HepG2 (cell line): ENCODE data around the gene EPHA3. TPM values are rescaled to one million over a fixed set of nuclear protein-coding genes. Genes with fewer than 3 reads are reported as not detected.

Source experiments
- ATAC-seq: fragments of 200-7000 bp; cut with Tn5 transposase; 3 replicates; pipeline ENCODE4 v1.9.1; 2020; ENCODE audit warnings: mild to moderate bottlenecking, moderate library complexity
- BruUV-seq: library from RNA; stranded (reverse); fragments of 400-500 nt; replicated peaks from 2 replicates; lab custom pipeline; 2021; lab: Mats Ljungman, UMichigan
- CTCF ChIA-PET: fragments of 300-600 bp; formaldehyde crosslinking; extraction: SDS; loops from one replicate; lab custom pipeline; 2021; ENCODE audit warnings: low total read pairs, inconsistent platforms, low intra/inter-chr PET ratio; lab: Yijun Ruan, JAX
- POLR2A ChIA-PET: fragments of 350-600 bp; sonication (Branson Sonifier 250); formaldehyde crosslinking; loops from one replicate; lab custom pipeline; 2020; ENCODE audit warnings: antibody characterized with exemption, inconsistent platforms; lab: Yijun Ruan, JAX
- DNase-seq: peaks from one replicate; pipeline ENCODE4 v3.0.0-alpha.2; 2015; ENCODE audit warnings: low spot score
- FAIRE-seq: peaks from 3 replicates; lab custom pipeline; 2011; peaks lifted over from hg19 to GRCh38; lab: Jason Lieb, UNC
- H2AFZ ChIP-seq: one replicate; pipeline ENCODE4 v1.6.1; 2011; ENCODE audit warnings: low read length, inconsistent platforms
- H3K27ac ChIP-seq: fragments of 300-600 bp; 3 replicates; pipeline ENCODE4 v1.8.0; 2011; ENCODE audit warnings: mixed run types, mild to moderate bottlenecking, mixed read lengths, low read length, inconsistent platforms; ENCODE audit not compliant: insufficient read depth; ENCODE audit errors: extremely low read length
- H3K27me3 ChIP-seq, 2 experiments: fragments of 200-600 bp in 1 of 2; 2 replicates in 1 of 2; 3 replicates in 1 of 2; pipeline versions ENCODE4 v1.6.0 to v1.8.0; 2011; ENCODE audit warnings: low read length in 2 of 2, mild to moderate bottlenecking in 2 of 2, moderate library complexity in 2 of 2, inconsistent platforms in 1 of 2; ENCODE audit not compliant: insufficient read depth in 2 of 2, control insufficient read depth in 1 of 2
- H3K36me3 ChIP-seq, 2 experiments: fragments of 200-600 bp in 1 of 2; replicated peaks in 1 of 2; 2 replicates in 1 of 2; 3 replicates in 1 of 2; pipeline versions ENCODE4 v1.5.1 to v1.8.0; 2011; ENCODE audit warnings: low read length in 2 of 2, inconsistent platforms in 1 of 2; ENCODE audit not compliant: insufficient read depth in 2 of 2, control insufficient read depth in 1 of 2
- H3K4me1 ChIP-seq: 2 replicates; pipeline ENCODE4 v1.5.1; 2012; ENCODE audit warnings: low read length, inconsistent platforms; ENCODE audit not compliant: insufficient read depth
- H3K4me2 ChIP-seq: 2 replicates; pipeline ENCODE4 v1.6.0; 2011; ENCODE audit warnings: low read depth, low read length, inconsistent platforms
- H3K4me3 ChIP-seq, 3 experiments: fragments of 200-600 bp in 1 of 3; sonication (generic), shearing (Covaris generic) in 1 of 3; replicated peaks in 1 of 3; 2 replicates each; pipeline ENCODE4 v1.5.1; 2011 to 2016; ENCODE audit warnings: low read length in 3 of 3, inconsistent platforms in 2 of 3, low read depth in 2 of 3, mild to moderate bottlenecking in 2 of 3, control low read depth in 1 of 3, mixed read lengths in 1 of 3; ENCODE audit not compliant: insufficient read depth in 1 of 3
- H3K79me2 ChIP-seq: one replicate; pipeline ENCODE4 v1.6.1; 2011; ENCODE audit warnings: low read length, inconsistent platforms; ENCODE audit not compliant: insufficient read depth
- H3K9ac ChIP-seq: 2 replicates; pipeline ENCODE4 v1.6.0; 2011; ENCODE audit warnings: mild to moderate bottlenecking, low read depth, low read length, inconsistent platforms; ENCODE audit not compliant: insufficient read depth
- H3K9me3 ChIP-seq: 2 replicates; pipeline ENCODE4 v1.5.1; 2012; ENCODE audit warnings: mild to moderate bottlenecking, low read length
- H4K20me1 ChIP-seq: 2 replicates; pipeline ENCODE4 v1.6.0; 2011; ENCODE audit warnings: inconsistent platforms, mild to moderate bottlenecking, low read length, moderate library complexity; ENCODE audit not compliant: insufficient read depth
- ZNF326 ChIP-seq: sonication (generic); formaldehyde crosslinking; IDR thresholded peaks from 2 replicates; pipeline ENCODE4 v1.4.0; 2020; ENCODE audit warnings: missing genetic modification reagents, borderline replicate concordance
- ZNF605 ChIP-seq: sonication (generic); formaldehyde crosslinking; IDR thresholded peaks from 2 replicates; pipeline ENCODE4 v1.8.0; 2022; ENCODE audit warnings: mild to moderate bottlenecking, missing genetic modification reagents
- WGBS: methylation state at CpG from one replicate; pipeline ENCODE4 v1.1.6; 2017; ENCODE audit warnings: low lambda C conversion rate; 5-methylcytosine and 5-hydroxymethylcytosine counted together
- in situ Hi-C: cut with HindIII; loops from 2 replicates; pipeline ENCODE4 v1.10.0; 2017; ENCODE audit warnings: low pct_unique_long_range_greater_than_20kb; ENCODE audit not compliant: extremely low pct_ligation_motif_present
- intact Hi-C: fragments of 100-400 bp; cut with micrococcal nuclease; formaldehyde crosslinking; loops from one replicate; pipeline ENCODE4 v1.10.0; 2022; ENCODE audit not compliant: unreplicated experiment
- polyA plus RNA-seq, 8 experiments: library from polyadenylated mRNA; depleted of rRNA in 3 of 8; stranded (reverse) in 7 of 8; unstranded in 1 of 8; fragments of >200 nt; fragmentation: Illumina TruSeq in 4 of 8; extraction: Trizol in 4 of 8; gene quantifications; 2 replicates each; pipeline versions ENCODE4 v1.2.1 to v1.2.3, GENCODE V29; 2011 to 2016; ENCODE audit warnings: low read depth in 4 of 8, missing spikeins in 1 of 8, mixed read lengths in 1 of 8; ENCODE audit not compliant: insufficient read depth in 1 of 8
- total RNA-seq, 5 experiments: library from RNA; depleted of rRNA; stranded (reverse); fragments of >200 nt; fragmentation: Illumina TruSeq; extraction: Trizol; gene quantifications; 2 replicates each; pipeline ENCODE4 v1.2.3, GENCODE V29; 2016; ENCODE audit warnings: low read depth in 1 of 5
- TF ChIP-seq, protein P1 (sequence below): sonication (generic); formaldehyde crosslinking; IDR thresholded peaks from one replicate; pipeline ENCODE4 v1.5.1; 2020; ENCODE audit warnings: mild to moderate bottlenecking, missing genetic modification reagents; ENCODE audit errors: not compliant biosample characterization
- TF ChIP-seq, protein P2 (sequence below): sonication (generic); formaldehyde crosslinking; conservative IDR thresholded peaks from 2 replicates; pipeline ENCODE4 v1.4.0; 2020; ENCODE audit warnings: mild to moderate bottlenecking, missing genetic modification reagents, moderate library complexity

The EPHA3 gene
- total and polyA plus RNA-seq, 2 of the 13 experiments (the other 11 are each of a cell fraction or from before 2014, with no cell fraction given) = 0.01 TPM; not detected in 1

DNA sequence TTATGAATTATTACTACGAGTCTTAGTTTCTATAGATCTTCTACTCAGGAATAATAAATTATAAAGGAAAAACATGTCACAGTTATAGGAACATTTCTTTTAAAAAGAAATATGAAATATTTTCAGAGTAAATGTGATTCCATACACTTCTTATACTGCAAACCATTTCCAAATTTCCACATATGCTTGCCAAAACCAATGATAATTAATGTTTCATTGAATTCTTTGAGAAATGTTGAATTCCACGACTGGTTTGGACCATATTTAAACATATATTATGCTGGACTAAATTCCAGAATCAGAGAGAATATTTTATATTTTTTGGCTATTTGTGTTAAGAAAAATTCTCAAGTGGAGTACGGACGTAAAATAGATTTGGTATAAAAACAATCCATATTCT is 144.6 kb downstream of the EPHA3 start (continued):
- TF ChIP-seq, protein P1, sequence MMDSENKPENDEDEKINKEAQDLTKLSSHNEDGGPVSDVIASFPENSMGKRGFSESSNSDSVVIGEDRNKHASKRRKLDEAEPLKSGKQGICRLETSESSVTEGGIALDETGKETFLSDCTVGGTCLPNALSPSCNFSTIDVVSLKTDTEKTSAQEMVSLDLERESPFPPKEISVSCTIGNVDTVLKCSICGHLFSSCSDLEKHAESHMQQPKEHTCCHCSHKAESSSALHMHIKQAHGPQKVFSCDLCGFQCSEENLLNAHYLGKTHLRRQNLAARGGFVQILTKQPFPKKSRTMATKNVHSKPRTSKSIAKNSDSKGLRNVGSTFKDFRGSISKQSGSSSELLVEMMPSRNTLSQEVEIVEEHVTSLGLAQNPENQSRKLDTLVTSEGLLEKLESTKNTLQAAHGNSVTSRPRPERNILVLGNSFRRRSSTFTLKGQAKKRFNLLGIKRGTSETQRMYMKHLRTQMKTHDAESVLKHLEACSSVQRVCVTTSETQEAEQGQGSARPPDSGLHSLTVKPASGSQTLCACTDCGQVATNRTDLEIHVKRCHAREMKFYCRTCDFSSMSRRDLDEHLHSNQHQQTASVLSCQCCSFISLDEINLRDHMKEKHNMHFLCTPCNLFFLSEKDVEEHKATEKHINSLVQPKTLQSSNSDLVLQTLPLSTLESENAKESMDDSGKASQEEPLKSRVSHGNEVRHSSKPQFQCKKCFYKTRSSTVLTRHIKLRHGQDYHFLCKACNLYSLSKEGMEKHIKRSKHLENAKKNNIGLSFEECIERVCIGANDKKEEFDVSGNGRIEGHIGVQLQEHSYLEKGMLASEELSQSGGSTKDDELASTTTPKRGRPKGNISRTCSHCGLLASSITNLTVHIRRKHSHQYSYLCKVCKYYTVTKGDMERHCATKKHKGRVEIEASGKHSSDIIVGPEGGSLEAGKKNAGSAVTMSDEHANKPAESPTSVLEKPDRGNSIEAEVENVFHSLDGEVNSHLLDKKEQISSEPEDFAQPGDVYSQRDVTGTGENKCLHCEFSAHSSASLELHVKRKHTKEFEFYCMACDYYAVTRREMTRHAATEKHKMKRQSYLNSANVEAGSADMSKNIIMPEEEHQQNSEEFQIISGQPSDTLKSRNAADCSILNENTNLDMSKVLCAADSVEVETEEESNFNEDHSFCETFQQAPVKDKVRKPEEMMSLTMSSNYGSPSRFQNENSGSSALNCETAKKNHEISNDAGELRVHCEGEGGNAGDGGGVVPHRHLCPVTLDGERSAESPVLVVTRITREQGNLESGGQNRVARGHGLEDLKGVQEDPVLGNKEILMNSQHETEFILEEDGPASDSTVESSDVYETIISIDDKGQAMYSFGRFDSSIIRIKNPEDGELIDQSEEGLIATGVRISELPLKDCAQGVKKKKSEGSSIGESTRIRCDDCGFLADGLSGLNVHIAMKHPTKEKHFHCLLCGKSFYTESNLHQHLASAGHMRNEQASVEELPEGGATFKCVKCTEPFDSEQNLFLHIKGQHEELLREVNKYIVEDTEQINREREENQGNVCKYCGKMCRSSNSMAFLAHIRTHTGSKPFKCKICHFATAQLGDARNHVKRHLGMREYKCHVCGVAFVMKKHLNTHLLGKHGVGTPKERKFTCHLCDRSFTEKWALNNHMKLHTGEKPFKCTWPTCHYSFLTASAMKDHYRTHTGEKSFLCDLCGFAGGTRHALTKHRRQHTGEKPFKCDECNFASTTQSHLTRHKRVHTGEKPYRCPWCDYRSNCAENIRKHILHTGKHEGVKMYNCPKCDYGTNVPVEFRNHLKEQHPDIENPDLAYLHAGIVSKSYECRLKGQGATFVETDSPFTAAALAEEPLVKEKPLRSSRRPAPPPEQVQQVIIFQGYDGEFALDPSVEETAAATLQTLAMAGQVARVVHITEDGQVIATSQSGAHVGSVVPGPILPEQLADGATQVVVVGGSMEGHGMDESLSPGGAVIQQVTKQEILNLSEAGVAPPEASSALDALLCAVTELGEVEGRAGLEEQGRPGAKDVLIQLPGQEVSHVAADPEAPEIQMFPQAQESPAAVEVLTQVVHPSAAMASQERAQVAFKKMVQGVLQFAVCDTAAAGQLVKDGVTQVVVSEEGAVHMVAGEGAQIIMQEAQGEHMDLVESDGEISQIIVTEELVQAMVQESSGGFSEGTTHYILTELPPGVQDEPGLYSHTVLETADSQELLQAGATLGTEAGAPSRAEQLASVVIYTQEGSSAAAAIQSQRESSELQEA (CRISPR knock-in tag) = no peak
- TF ChIP-seq, all 625 proteins: peak for 0

DNA sequence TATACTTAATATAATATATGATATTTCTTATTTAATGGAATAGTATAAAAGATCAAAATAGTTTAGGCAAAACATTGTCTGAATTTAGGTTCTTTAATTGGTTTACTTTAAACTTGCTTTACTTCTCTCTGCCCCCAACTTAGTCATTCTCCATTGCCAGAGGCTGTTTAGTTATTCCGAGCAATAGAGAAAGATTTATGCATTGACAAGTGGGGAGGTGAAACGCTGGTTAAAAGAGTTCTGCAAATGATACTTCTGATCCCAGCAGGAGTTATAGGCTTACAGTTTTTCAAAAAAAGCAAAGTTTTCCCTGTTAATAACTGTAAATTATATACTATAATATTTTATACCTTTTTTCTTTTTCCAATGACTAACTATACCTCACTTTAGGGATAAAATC is 145.4 kb downstream of the EPHA3 start:
- no peaks in the 10 kb centered on the region for H3K27me3 ChIP-seq
- peaks cover 10% of the 10 kb centered on the region for H3K4me1 ChIP-seq
- ChIA-PET CTCF (no interaction called here), POLR2A (no interaction called here)
- no peaks in the 10 kb centered on the region for H3K36me3 ChIP-seq
- DNase-seq (no peak), ATAC-seq (no peak), FAIRE-seq (no peak)
- TF ChIP-seq, protein P2, sequence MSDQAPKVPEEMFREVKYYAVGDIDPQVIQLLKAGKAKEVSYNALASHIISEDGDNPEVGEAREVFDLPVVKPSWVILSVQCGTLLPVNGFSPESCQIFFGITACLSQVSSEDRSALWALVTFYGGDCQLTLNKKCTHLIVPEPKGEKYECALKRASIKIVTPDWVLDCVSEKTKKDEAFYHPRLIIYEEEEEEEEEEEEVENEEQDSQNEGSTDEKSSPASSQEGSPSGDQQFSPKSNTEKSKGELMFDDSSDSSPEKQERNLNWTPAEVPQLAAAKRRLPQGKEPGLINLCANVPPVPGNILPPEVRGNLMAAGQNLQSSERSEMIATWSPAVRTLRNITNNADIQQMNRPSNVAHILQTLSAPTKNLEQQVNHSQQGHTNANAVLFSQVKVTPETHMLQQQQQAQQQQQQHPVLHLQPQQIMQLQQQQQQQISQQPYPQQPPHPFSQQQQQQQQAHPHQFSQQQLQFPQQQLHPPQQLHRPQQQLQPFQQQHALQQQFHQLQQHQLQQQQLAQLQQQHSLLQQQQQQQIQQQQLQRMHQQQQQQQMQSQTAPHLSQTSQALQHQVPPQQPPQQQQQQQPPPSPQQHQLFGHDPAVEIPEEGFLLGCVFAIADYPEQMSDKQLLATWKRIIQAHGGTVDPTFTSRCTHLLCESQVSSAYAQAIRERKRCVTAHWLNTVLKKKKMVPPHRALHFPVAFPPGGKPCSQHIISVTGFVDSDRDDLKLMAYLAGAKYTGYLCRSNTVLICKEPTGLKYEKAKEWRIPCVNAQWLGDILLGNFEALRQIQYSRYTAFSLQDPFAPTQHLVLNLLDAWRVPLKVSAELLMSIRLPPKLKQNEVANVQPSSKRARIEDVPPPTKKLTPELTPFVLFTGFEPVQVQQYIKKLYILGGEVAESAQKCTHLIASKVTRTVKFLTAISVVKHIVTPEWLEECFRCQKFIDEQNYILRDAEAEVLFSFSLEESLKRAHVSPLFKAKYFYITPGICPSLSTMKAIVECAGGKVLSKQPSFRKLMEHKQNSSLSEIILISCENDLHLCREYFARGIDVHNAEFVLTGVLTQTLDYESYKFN (CRISPR knock-in tag) = no peak
- TF ChIP-seq ZNF605 (no peak), ZNF326 (CRISPR knock-in tag) (no peak)
- no peak overlapping the region for H3K27ac ChIP-seq
- BruUV-seq = no TSS peak
- 2% methylated on average over 2 of the region's 2 CpGs for WGBS
- intact Hi-C loops (no loop called here), in situ Hi-C loops (no loop called here)
- H3K79me2 ChIP-seq = no peaks in the 10 kb centered on the region
- H4K20me1 ChIP-seq = no peaks in the 10 kb centered on the region; the same call in 1 of the 2 replicates
- H3K4me3 ChIP-seq = no peak overlapping the region
- H3K9ac ChIP-seq = no peak overlapping the region
- H2AFZ ChIP-seq = no peak overlapping the region
- no peaks in the 10 kb centered on the region for H3K9me3 ChIP-seq
- H3K4me2 ChIP-seq = no peak overlapping the region
